WTC11 (cell line): ENCODE measurements around the gene TMCC1. TPM values are rescaled to one million over a fixed set of nuclear protein-coding genes. Genes with fewer than 3 reads are reported as not detected.

ENCODE experiments used
- ATAC-seq: fragments of 200-7000 bp; cut with Tn5 transposase; 2 replicates; pipeline ENCODE4 v1.10.0; 2021; ENCODE audit warnings: mild to moderate bottlenecking, moderate library complexity
- CTCF ChIA-PET: fragments of 300-600 bp; sonication (Branson Sonifier 250); formaldehyde crosslinking; loops from one replicate; lab custom pipeline; 2021; ENCODE audit warnings: antibody characterized with exemption; lab: Charles Lee
- POLR2A ChIA-PET: fragments of 350-600 bp; sonication (Branson Sonifier 250); formaldehyde crosslinking; loops from one replicate; lab custom pipeline; 2021; ENCODE audit warnings: antibody characterized with exemption; lab: Charles Lee
- DNase-seq: peaks from one replicate; pipeline ENCODE4 v3.0.0; 2021; ENCODE audit warnings: low spot score
- H3K27ac Mint-ChIP-seq: 2 replicates; pipeline ENCODE4 v1.8.0; 2021; ENCODE audit warnings: mixed read lengths
- H3K27me3 Mint-ChIP-seq: 2 replicates; pipeline ENCODE4 v1.8.0; 2021; ENCODE audit warnings: low read depth, mild to moderate bottlenecking, moderate library complexity, mixed read lengths
- H3K36me3 Mint-ChIP-seq: 2 replicates; pipeline ENCODE4 v1.8.0; 2021; ENCODE audit warnings: mixed read lengths
- H3K4me1 Mint-ChIP-seq: 2 replicates; pipeline ENCODE4 v1.8.0; 2022; ENCODE audit warnings: mixed read lengths
- H3K4me3 Mint-ChIP-seq: 2 replicates; pipeline ENCODE4 v1.8.0; 2021; ENCODE audit warnings: mild to moderate bottlenecking, moderate library complexity, mixed read lengths
- H3K9me3 Mint-ChIP-seq: 2 replicates; pipeline ENCODE4 v1.8.0; 2021; ENCODE audit warnings: mixed read lengths
- CREM ChIP-seq: sonication (generic); formaldehyde crosslinking; IDR thresholded peaks from 2 replicates; pipeline ENCODE4 v1.8.1; 2022; ENCODE audit warnings: mild to moderate bottlenecking, missing genetic modification reagents, moderate library complexity
- ETV6 ChIP-seq: sonication (generic); formaldehyde crosslinking; IDR thresholded peaks from 2 replicates; pipeline ENCODE4 v1.8.1; 2022; ENCODE audit warnings: mild to moderate bottlenecking, missing genetic modification reagents
- MLX ChIP-seq: sonication (generic); formaldehyde crosslinking; IDR thresholded peaks from 2 replicates; pipeline ENCODE4 v1.8.1; 2023; ENCODE audit warnings: mild to moderate bottlenecking, missing genetic modification reagents, moderate library complexity
- MXD4 ChIP-seq: fragments of 250-450 bp; sonication (Bioruptor Pico); IDR thresholded peaks from 2 replicates; pipeline ENCODE4 v1.8.0; 2021; ENCODE audit warnings: mild to moderate bottlenecking, moderate library complexity, borderline replicate concordance
- NR1H2 ChIP-seq: sonication (generic); formaldehyde crosslinking; IDR thresholded peaks from 2 replicates; pipeline ENCODE4 v1.9.0; 2021; ENCODE audit warnings: mild to moderate bottlenecking, moderate library complexity, missing genetic modification reagents
- PRRX2 ChIP-seq: fragments of 250-450 bp; sonication (Bioruptor Pico); IDR thresholded peaks from 2 replicates; pipeline ENCODE4 v1.8.0; 2021; ENCODE audit warnings: mild to moderate bottlenecking
- RORB ChIP-seq: fragments of 250-450 bp; sonication (Bioruptor Pico); IDR thresholded peaks from 2 replicates; pipeline ENCODE4 v1.9.0; 2021; ENCODE audit warnings: mild to moderate bottlenecking
- SMAD4 ChIP-seq: sonication (generic); formaldehyde crosslinking; IDR thresholded peaks from 2 replicates; pipeline ENCODE4 v1.8.0; 2022; ENCODE audit warnings: mild to moderate bottlenecking, missing genetic modification reagents
- ZBTB21 ChIP-seq: sonication (generic); formaldehyde crosslinking; IDR thresholded peaks from 2 replicates; pipeline ENCODE4 v1.8.1; 2023; ENCODE audit warnings: mild to moderate bottlenecking, missing genetic modification reagents, borderline replicate concordance
- ZNF532 ChIP-seq: fragments of 250-450 bp; sonication (Bioruptor Pico); IDR thresholded peaks from 2 replicates; pipeline ENCODE4 v1.9.0; 2021; ENCODE audit warnings: mild to moderate bottlenecking, borderline replicate concordance
- total RNA-seq: library from RNA; stranded (reverse); gene quantifications from 3 replicates; pipeline ENCODE4 v1.2.3, GENCODE V29; 2021
- TF ChIP-seq, protein P1 (sequence below): sonication (generic); formaldehyde crosslinking; IDR thresholded peaks from 2 replicates; pipeline ENCODE4 v1.8.0; 2022; ENCODE audit warnings: mild to moderate bottlenecking, missing genetic modification reagents
- TF ChIP-seq, protein P2 (sequence below): fragments of 250-450 bp; sonication (Bioruptor Pico); conservative IDR thresholded peaks from 2 replicates; pipeline ENCODE4 v1.9.0; 2021; ENCODE audit warnings: mild to moderate bottlenecking
- TF ChIP-seq, protein P3 (sequence below): fragments of 250-450 bp; sonication (Bioruptor Pico); IDR thresholded peaks from 2 replicates; pipeline ENCODE4 v2.1.2; 2022; ENCODE audit warnings: mild to moderate bottlenecking, moderate library complexity
- TF ChIP-seq, protein P4 (sequence below): sonication (generic); formaldehyde crosslinking; IDR thresholded peaks from 2 replicates; pipeline ENCODE4 v1.8.1; 2023; ENCODE audit warnings: mild to moderate bottlenecking, missing genetic modification reagents

Gene TMCC1
- total RNA-seq, 1 experiment from 2014 or later, result 29.3 TPM

- H3K36me3 Mint-ChIP-seq, result peaks cover 9% of the 10 kb centered on the region; the same call in 1 of the 2 replicates
- H3K4me1 Mint-ChIP-seq, result 0 out of 2 replicates have a peak, but pooled peaks cover 3% of the 10 kb centered on the region
- no peak overlapping the region for H3K4me3 Mint-ChIP-seq
- H3K27me3 Mint-ChIP-seq, result no peaks in the 10 kb centered on the region
- ATAC-seq, result no peak
- TF ChIP-seq ETV6 (CRISPR knock-in tag), result no peak
- TF ChIP-seq, protein P1, sequence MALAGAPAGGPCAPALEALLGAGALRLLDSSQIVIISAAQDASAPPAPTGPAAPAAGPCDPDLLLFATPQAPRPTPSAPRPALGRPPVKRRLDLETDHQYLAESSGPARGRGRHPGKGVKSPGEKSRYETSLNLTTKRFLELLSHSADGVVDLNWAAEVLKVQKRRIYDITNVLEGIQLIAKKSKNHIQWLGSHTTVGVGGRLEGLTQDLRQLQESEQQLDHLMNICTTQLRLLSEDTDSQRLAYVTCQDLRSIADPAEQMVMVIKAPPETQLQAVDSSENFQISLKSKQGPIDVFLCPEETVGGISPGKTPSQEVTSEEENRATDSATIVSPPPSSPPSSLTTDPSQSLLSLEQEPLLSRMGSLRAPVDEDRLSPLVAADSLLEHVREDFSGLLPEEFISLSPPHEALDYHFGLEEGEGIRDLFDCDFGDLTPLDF (CRISPR knock-in tag), result no peak
- no peak for TF ChIP-seq NR1H2 (CRISPR knock-in tag)
- no peak for TF ChIP-seq PRRX2 (CRISPR knock-in tag)
- TF ChIP-seq MLX (CRISPR knock-in tag), result no peak
- TF ChIP-seq, protein P2, sequence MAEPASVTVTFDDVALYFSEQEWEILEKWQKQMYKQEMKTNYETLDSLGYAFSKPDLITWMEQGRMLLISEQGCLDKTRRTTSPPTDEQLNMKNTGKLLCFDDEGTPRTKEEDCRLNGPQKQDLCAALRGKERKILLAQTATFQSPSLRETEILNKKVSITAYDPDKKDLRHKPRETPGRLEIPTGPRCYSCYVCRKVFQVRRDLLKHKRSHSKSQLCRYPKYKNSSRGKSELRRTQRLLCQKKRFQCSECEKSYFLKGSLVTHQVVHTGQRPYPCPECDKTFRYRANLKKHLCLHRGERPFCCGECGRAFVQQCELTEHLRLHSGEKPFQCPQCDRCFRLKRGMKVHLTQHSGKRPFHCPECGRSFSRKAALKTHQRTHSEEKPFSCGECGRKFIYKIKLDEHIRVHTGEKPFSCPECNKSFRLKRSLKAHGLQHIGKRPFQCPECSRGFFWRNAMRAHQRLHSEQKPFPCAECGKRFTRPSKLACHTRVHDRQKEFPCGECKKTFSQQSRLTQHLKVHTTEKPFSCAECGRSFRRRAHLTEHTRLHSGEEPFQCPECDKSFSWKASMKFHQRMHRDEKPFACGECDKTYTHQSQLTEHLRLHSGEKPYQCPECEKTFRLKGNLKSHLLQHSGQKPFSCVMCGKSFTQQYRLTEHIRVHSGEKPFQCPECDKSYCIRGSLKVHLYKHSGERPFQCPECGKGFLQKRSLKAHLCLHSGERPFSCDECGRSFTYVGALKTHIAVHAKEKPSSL (CRISPR knock-in tag), result no peak
- TF ChIP-seq, protein P3, sequence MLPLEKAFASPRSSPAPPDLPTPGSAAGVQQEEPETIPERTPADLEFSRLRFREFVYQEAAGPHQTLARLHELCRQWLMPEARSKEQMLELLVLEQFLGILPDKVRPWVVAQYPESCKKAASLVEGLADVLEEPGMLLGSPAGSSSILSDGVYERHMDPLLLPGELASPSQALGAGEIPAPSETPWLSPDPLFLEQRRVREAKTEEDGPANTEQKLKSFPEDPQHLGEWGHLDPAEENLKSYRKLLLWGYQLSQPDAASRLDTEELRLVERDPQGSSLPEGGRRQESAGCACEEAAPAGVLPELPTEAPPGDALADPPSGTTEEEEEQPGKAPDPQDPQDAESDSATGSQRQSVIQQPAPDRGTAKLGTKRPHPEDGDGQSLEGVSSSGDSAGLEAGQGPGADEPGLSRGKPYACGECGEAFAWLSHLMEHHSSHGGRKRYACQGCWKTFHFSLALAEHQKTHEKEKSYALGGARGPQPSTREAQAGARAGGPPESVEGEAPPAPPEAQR (CRISPR knock-in tag), result no peak
- TF ChIP-seq ZBTB21 (CRISPR knock-in tag), result no peak
- TF ChIP-seq SMAD4 (CRISPR knock-in tag), result no peak
- no peak for TF ChIP-seq MXD4 (CRISPR knock-in tag)
- no peak for TF ChIP-seq RORB (CRISPR knock-in tag)
- TF ChIP-seq CREM, result no peak
- TF ChIP-seq ZNF532 (CRISPR knock-in tag), result no peak
- TF ChIP-seq, protein P4, sequence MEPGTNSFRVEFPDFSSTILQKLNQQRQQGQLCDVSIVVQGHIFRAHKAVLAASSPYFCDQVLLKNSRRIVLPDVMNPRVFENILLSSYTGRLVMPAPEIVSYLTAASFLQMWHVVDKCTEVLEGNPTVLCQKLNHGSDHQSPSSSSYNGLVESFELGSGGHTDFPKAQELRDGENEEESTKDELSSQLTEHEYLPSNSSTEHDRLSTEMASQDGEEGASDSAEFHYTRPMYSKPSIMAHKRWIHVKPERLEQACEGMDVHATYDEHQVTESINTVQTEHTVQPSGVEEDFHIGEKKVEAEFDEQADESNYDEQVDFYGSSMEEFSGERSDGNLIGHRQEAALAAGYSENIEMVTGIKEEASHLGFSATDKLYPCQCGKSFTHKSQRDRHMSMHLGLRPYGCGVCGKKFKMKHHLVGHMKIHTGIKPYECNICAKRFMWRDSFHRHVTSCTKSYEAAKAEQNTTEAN, result no peak
- ChIA-PET POLR2A (no interaction called here), CTCF (interaction anchor here (0.6 kb wide), 1 partner anchor 44 kb away, joined by 3 read pairs; no protein-coding TSS in a partner anchor)
- H3K27ac Mint-ChIP-seq, result no peak overlapping the region
- DNase-seq, result no peak
- no peaks in the 10 kb centered on the region for H3K9me3 Mint-ChIP-seq
These were observed 221.1 kb downstream of the TMCC1 start for GRCh38 chr3:129672412-129672811.
